Body of pancreas (tissue), 4 donors: Measurements from ENCODE around the gene SIX5. TPM values are rescaled to one million over a fixed set of nuclear protein-coding genes. Genes with fewer than 3 reads are reported as not detected.

ENCODE experiments used
- ATAC-seq: fragments of 150-250 bp; one replicate; pipeline ENCODE4 v1.9.1; 2016
- DNase-seq, 4 donors: peaks; one replicate each; pipeline ENCODE4 v3.0.0-alpha.2; 2019
- H3K27ac ChIP-seq, 4 donors: fragments of 200-600 bp; sonication (generic); 1 replicate in 3 of 4; 2 replicates in 1 of 4; pipeline versions ENCODE4 v1.5.1 to v1.6.1; 2016 to 2019; ENCODE audit warnings: mild to moderate bottlenecking in 1 of 4, mixed read lengths in 1 of 4, moderate library complexity in 1 of 4
- H3K27me3 ChIP-seq, 2 donors: fragments of 200-600 bp; sonication (generic); one replicate each; pipeline ENCODE4 v1.6.0; 2016; ENCODE audit warnings: mild to moderate bottlenecking in 1 of 2
- H3K36me3 ChIP-seq, 2 donors: fragments of 200-600 bp; sonication (generic); replicated peaks in 1 of 2; 2 replicates each; pipeline ENCODE4 v1.5.1; 2016; ENCODE audit warnings: low read depth in 2 of 2; ENCODE audit not compliant: insufficient read depth in 1 of 2
- H3K4me1 ChIP-seq: fragments of 200-600 bp; sonication (generic); one replicate; pipeline ENCODE4 v1.6.0; 2016
- H3K4me3 ChIP-seq, 2 donors: fragments of 200-600 bp; sonication (generic); 1 replicate in 1 of 2; 2 replicates in 1 of 2; pipeline ENCODE4 v1.5.1; 2016 to 2019
- H3K9me3 ChIP-seq, 3 donors: fragments of 200-600 bp; sonication (generic); 1 replicate in 2 of 3; 2 replicates in 1 of 3; pipeline ENCODE4 v1.5.1; 2016
- CTCF ChIP-seq, 7 experiments: fragments of 450-650 bp in 4 of 7; fragments of 200-600 bp in 3 of 7; sonication (generic) in 3 of 7; IDR thresholded peaks; one replicate each; pipeline ENCODE4 v1.5.1; 2016 to 2019; ENCODE audit warnings: antibody characterized with exemption in 7 of 7
- POLR2A ChIP-seq, 3 donors: fragments of 450-650 bp; IDR thresholded peaks; one replicate each; pipeline ENCODE4 v1.6.1; 2016; ENCODE audit warnings: antibody characterized with exemption in 3 of 3, mild to moderate bottlenecking in 2 of 3
- WGBS, 2 donors: methylation state at CpG; one replicate each; pipeline ENCODE4 v1.1.5; 2017; 5-methylcytosine and 5-hydroxymethylcytosine counted together
- intact Hi-C: fragments of 100-400 bp; cut with DNase I; formaldehyde crosslinking; loops from one replicate; pipeline ENCODE4 v1.15.1; 2023
- total RNA-seq, 2 donors: library from RNA; depleted of rRNA; stranded (reverse); fragments of >200 nt; gene quantifications; one replicate each; pipeline ENCODE4 v1.1.0, GENCODE V29; 2016

SIX5 gene
- total RNA-seq: 10 to 100 TPM; 21.0 to 60.3 TPM

DNA sequence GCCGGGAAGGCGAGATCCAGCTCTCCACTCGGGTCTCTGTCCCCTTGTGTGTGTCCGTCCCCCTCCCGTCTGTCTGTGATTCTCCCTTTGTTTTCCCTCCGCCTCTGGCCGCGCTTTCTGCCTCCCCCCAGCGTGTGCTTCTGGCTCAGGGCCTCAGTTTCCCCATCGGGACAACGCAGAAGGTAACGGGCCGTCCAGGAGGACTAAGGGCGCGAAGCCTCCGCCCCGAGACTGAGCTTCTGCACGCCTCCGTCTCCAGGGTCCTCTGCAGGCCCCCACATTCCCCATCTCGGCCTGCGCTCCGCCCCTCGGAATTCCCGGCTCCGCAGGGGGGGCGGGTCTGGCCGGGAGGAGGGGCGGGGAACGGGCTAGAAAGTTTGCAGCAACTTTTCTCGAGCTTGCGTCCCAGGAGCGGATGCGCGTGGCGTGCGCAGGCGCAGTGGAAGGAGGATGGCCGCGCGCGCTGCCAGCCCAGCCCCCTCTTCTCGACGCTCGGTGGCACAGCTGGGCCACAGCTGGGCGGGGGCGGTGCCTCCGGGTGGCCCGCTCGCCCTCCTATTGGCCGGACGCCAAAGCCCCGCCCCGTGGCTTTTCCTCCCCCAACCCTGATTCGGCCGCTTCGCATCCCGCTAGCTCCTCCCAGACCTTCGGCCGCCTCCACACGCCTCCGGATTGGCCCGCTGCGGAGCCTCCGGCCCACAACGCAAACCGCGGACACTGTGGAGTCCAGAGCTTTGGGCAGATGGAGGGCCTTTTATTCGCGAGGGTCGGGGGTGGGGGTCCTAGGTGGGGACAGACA is at the start of gene SIX5:
SIX5 (minus strand) TSS at position 269 of the 799 bp plus-strand sequence. CDS start 408 bp downstream, outside the sequence.
- H3K27ac ChIP-seq: peak within 1 kb of the TSS; percentile 93 to 98 (median 98)
- peaks cover 77% of the 10 kb centered on the region for H3K4me1 ChIP-seq
- no peaks in the 10 kb centered on the region for H3K36me3 ChIP-seq
- intact Hi-C loops: no loop called here
- peak; percentile 98 to 99 (median 99) for DNase-seq
- ATAC-seq: peak; percentile 63
- 0% methylated on average over 38 to 70 of the region's 70 CpGs for WGBS, 2 donors
- no peaks in the 10 kb centered on the region for H3K9me3 ChIP-seq
- no peak for TF ChIP-seq CTCF (IDR thresholded peaks at IDR 0.05)
- peak; percentile 75 to 94 (median 92) for TF ChIP-seq POLR2A (IDR thresholded peaks at IDR 0.05)
- H3K4me3 ChIP-seq: peak within 1 kb of the TSS; percentile 60 to 80
- no peaks in the 10 kb centered on the region for H3K27me3 ChIP-seq

- Histone ChIP-seq H3K36me3 (peaks cover 0 to 2% of the 10 kb centered on the region in 2 donors), H3K4me1 (peaks cover 6% of the 10 kb centered on the region), H3K27ac (peak overlapping the region in 1 of 4 donors; percentile 32), H3K9me3 (no peaks in the 10 kb centered on the region), H3K27me3 (no peaks in the 10 kb centered on the region), H3K4me3 (no peak overlapping the region)
- TF ChIP-seq POLR2A (IDR thresholded peaks at IDR 0.05): no peak
- no peak for TF ChIP-seq CTCF (IDR thresholded peaks at IDR 0.05)
- WGBS, 2 donors: 75% methylated on average over 17 of the region's 19 CpGs; no CpG with 5 or more reads in 1 of the 2 donors
- DNase-seq (peak in 1 of 4 donors; percentile 34), ATAC-seq (peak; percentile 5)
- intact Hi-C loops: loop anchor here (5.0 kb wide), 1 partner anchor 189 kb away; no protein-coding TSS in a partner anchor
These were observed 48.8 kb upstream of the SIX5 start for GRCh38 chr19:45817725-45818301.

- Histone ChIP-seq H3K4me1 (peaks cover 6% of the 10 kb centered on the region), H3K4me3 (no peak overlapping the region), H3K27me3 (no peaks in the 10 kb centered on the region), H3K9me3 (no peaks in the 10 kb centered on the region), H3K36me3 (no peaks in the 10 kb centered on the region), H3K27ac (peak overlapping the region in 1 of 4 donors; percentile 32)
- intact Hi-C loops: loop anchor here (5.0 kb wide), 1 partner anchor 190 kb away; no protein-coding TSS in a partner anchor
- WGBS, 2 donors: 13 to 14% methylated on average over 13 to 23 of the region's 24 CpGs
- DNase-seq (peak; percentile 95 to 96 (median 96)), ATAC-seq (peak; percentile 95)
- TF ChIP-seq CTCF (IDR thresholded peaks at IDR 0.05) (peak; percentile 97 to 99 (median 99)), POLR2A (IDR thresholded peaks at IDR 0.05) (no peak)
These were observed 48.1 kb upstream of the SIX5 start for GRCh38 chr19:45817010-45817724.

GRCh38 chr19:45816236-45817009 is 47.4 kb upstream of the SIX5 start:
- H3K4me3 ChIP-seq: no peak overlapping the region
- 40 to 64% methylated on average over 1 to 17 of the region's 18 CpGs for WGBS, 2 donors
- TF ChIP-seq POLR2A (IDR thresholded peaks at IDR 0.05): no peak
- no peak for TF ChIP-seq CTCF (IDR thresholded peaks at IDR 0.05)
- H3K9me3 ChIP-seq: no peaks in the 10 kb centered on the region
- intact Hi-C loops: loop anchor here (5.0 kb wide), 1 partner anchor 191 kb away; no protein-coding TSS in a partner anchor
- H3K27ac ChIP-seq: no peak overlapping the region
- peaks cover 6% of the 10 kb centered on the region for H3K4me1 ChIP-seq
- no peaks in the 10 kb centered on the region for H3K36me3 ChIP-seq
- ATAC-seq (no peak), DNase-seq (no peak)
- H3K27me3 ChIP-seq: no peaks in the 10 kb centered on the region
